ENCODE measurements around the gene OAS1.

The OAS1 gene

GRCh38 chr12:112967306-112967705 is 60.5 kb downstream of the OAS1 start:
- peaks cover 6% of the 10 kb centered on the region for H3K4me1 ChIP-seq
- peaks cover 73% of the 10 kb centered on the region for H3K36me3 ChIP-seq
- no peak overlapping the region for H3K4me3 ChIP-seq (ENCODE audit: low read depth, low read length)
- TF ChIP-seq CTCF (IDR thresholded peaks at IDR 0.05; ENCODE audit: low read depth, low read length) = no peak
- H3K27me3 ChIP-seq = no peaks in the 10 kb centered on the region
- no peak for DNase-seq
- no peaks in the 10 kb centered on the region for H3K9me3 ChIP-seq

- Histone ChIP-seq H3K27me3 (no peaks in the 10 kb centered on the region), H3K36me3 (peaks cover 68% of the 10 kb centered on the region), H3K4me3 (ENCODE audit: low read depth, low read length) (no peak overlapping the region), H3K4me1 (peaks cover 6% of the 10 kb centered on the region), H3K9me3 (no peaks in the 10 kb centered on the region)
- DNase-seq = no peak
- TF ChIP-seq CTCF (IDR thresholded peaks at IDR 0.05; ENCODE audit: low read depth, low read length) = no peak
Measured at GRCh38 chr12:112967858-112968257, 61.1 kb downstream of the OAS1 start.

Measured in BE2C (cell line).